GM18868 (cell line): ENCODE data around the gene EMILIN1.
"Not testable (repeated sequence)": the region's sequence is repeated elsewhere in the genome, so short reads cannot be mapped to it uniquely, and the experiment has no call there.

Source experiments
- ATAC-seq: cut with Tn5 transposase; IDR thresholded peaks from one replicate; pipeline ENCODE4 v1.9.1; 2021; ENCODE audit warnings: mild to moderate bottlenecking, moderate library complexity; ENCODE audit not compliant: unreplicated experiment

EMILIN1 gene

GRCh38 chr2:27119330-27119670 lies 40.9 kb downstream of the EMILIN1 start:
- ATAC-seq: not testable (repeated sequence)

- no peak for ATAC-seq
Measured at GRCh38 chr2:27121906-27122305, 43.5 kb downstream of the EMILIN1 start.

- no peak for ATAC-seq
Measured at GRCh38 chr2:27122791-27123190, 44.4 kb downstream of the EMILIN1 start.

- no peak for ATAC-seq
Measured at GRCh38 chr2:27123302-27124150, 45.1 kb downstream of the EMILIN1 start, which contains the start of gene ABHD1. ABHD1 (plus strand) TSS chr2:27123815; CDS start chr2:27123949, 134 bp downstream.

- ATAC-seq: no peak
Measured at GRCh38 chr2:27125104-27125503, 46.7 kb downstream of the EMILIN1 start.

GRCh38 chr2:27126252-27126710 lies 47.9 kb downstream of the EMILIN1 start:
- ATAC-seq: no peak

GRCh38 chr2:27127883-27128667 lies 49.7 kb downstream of the EMILIN1 start:
- no peak for ATAC-seq

GRCh38 chr2:27128668-27129571 lies 50.5 kb downstream of the EMILIN1 start:
- no peak for ATAC-seq

- no peak for ATAC-seq
Measured at GRCh38 chr2:27130396-27130795, 52.0 kb downstream of the EMILIN1 start.

GRCh38 chr2:27131429-27131828 lies 53.0 kb downstream of the EMILIN1 start:
- no peak for ATAC-seq

GRCh38 chr2:27133195-27133875 lies 54.9 kb downstream of the EMILIN1 start:
- no peak for ATAC-seq

GRCh38 chr2:27133905-27134780 lies 55.7 kb downstream of the EMILIN1 start, which contains the start of gene PREB:
PREB (minus strand) TSS chr2:27134636; CDS start chr2:27134421, 215 bp downstream.
- ATAC-seq: peak; percentile 85

GRCh38 chr2:27134781-27135477 lies 56.5 kb downstream of the EMILIN1 start:
- no peak for ATAC-seq

- ATAC-seq: no peak
Measured at GRCh38 chr2:27135478-27135955, 57.1 kb downstream of the EMILIN1 start.
